ENCODE data around the gene AGXT2. TPM values are rescaled to one million over a fixed set of nuclear protein-coding genes. Genes with fewer than 3 reads are reported as not detected.

The AGXT2 gene
- total and polyA plus RNA-seq, 10 of the 15 experiments (the other 5 are each of a cell fraction or from before 2014, with no cell fraction given), result not detected

DNA sequence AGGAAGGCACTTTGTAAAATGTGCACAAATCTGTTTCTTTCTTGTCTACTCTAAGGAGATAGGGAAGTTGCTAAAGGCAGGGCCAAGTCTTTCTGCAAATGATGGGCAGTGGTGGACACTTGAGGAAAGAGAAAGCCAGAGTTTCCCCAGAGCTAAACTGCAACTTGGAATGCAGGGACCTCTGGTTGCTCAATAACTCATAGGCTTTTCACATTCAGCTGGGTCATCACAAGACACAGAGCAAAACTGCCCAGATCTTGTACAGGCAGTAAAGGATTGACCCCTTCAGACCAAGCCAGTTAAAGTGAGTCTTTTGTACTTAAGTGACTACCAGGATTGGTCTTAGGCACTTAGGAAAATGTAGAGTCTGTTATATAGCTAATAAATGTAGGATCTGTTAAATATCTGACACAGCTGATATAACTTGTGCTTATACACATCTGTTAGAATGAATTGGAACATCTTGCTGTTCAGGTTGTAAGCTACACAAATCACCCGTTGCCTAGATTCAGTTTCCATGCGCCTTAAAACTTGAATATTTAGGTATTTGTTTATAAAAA, 13.5 kb upstream of the AGXT2 start (continued):
- TF ChIP-seq, protein P1, sequence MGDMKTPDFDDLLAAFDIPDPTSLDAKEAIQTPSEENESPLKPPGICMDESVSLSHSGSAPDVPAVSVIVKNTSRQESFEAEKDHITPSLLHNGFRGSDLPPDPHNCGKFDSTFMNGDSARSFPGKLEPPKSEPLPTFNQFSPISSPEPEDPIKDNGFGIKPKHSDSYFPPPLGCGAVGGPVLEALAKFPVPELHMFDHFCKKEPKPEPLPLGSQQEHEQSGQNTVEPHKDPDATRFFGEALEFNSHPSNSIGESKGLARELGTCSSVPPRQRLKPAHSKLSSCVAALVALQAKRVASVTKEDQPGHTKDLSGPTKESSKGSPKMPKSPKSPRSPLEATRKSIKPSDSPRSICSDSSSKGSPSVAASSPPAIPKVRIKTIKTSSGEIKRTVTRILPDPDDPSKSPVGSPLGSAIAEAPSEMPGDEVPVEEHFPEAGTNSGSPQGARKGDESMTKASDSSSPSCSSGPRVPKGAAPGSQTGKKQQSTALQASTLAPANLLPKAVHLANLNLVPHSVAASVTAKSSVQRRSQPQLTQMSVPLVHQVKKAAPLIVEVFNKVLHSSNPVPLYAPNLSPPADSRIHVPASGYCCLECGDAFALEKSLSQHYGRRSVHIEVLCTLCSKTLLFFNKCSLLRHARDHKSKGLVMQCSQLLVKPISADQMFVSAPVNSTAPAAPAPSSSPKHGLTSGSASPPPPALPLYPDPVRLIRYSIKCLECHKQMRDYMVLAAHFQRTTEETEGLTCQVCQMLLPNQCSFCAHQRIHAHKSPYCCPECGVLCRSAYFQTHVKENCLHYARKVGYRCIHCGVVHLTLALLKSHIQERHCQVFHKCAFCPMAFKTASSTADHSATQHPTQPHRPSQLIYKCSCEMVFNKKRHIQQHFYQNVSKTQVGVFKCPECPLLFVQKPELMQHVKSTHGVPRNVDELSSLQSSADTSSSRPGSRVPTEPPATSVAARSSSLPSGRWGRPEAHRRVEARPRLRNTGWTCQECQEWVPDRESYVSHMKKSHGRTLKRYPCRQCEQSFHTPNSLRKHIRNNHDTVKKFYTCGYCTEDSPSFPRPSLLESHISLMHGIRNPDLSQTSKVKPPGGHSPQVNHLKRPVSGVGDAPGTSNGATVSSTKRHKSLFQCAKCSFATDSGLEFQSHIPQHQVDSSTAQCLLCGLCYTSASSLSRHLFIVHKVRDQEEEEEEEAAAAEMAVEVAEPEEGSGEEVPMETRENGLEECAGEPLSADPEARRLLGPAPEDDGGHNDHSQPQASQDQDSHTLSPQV (IDR thresholded peaks at IDR 0.05), result no peak
- TF ChIP-seq MEF2B (IDR thresholded peaks at IDR 0.05; ENCODE audit: partially characterized antibody, poor library complexity, severe bottlenecking) (no peak), KAT2A (conservative IDR thresholded peaks at IDR 0.05; ENCODE audit: control insufficient read depth, low read depth, low read length) (no peak), ZNF207 (IDR thresholded peaks at IDR 0.05; ENCODE audit: borderline replicate concordance) (no peak), TCF12 (IDR thresholded peaks at IDR 0.05; ENCODE audit: low read depth, low read length) (no peak), CREM (IDR thresholded peaks at IDR 0.05; ENCODE audit: low read depth) (no peak)
- TF ChIP-seq, protein P2, sequence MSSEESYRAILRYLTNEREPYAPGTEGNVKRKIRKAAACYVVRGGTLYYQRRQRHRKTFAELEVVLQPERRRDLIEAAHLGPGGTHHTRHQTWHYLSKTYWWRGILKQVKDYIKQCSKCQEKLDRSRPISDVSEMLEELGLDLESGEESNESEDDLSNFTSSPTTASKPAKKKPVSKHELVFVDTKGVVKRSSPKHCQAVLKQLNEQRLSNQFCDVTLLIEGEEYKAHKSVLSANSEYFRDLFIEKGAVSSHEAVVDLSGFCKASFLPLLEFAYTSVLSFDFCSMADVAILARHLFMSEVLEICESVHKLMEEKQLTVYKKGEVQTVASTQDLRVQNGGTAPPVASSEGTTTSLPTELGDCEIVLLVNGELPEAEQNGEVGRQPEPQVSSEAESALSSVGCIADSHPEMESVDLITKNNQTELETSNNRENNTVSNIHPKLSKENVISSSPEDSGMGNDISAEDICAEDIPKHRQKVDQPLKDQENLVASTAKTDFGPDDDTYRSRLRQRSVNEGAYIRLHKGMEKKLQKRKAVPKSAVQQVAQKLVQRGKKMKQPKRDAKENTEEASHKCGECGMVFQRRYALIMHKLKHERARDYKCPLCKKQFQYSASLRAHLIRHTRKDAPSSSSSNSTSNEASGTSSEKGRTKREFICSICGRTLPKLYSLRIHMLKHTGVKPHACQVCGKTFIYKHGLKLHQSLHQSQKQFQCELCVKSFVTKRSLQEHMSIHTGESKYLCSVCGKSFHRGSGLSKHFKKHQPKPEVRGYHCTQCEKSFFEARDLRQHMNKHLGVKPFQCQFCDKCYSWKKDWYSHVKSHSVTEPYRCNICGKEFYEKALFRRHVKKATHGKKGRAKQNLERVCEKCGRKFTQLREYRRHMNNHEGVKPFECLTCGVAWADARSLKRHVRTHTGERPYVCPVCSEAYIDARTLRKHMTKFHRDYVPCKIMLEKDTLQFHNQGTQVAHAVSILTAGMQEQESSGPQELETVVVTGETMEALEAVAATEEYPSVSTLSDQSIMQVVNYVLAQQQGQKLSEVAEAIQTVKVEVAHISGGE (CRISPR knock-in tag; IDR thresholded peaks at IDR 0.05), result no peak

Measured in GM12878 (cell line).